PC-9 (cell line): ENCODE measurements around the gene ZNF610.

Source experiments
- CTCF ChIP-seq: fragments of 200-600 bp; sonication (generic); conservative IDR thresholded peaks from 2 replicates; pipeline ENCODE4 v1.6.1; 2017; ENCODE audit warnings: mixed run types, antibody characterized with exemption, mild to moderate bottlenecking, moderate library complexity
- EZH2 ChIP-seq: fragments of 200-600 bp; sonication (generic); IDR thresholded peaks from 2 replicates; pipeline ENCODE4 v1.8.0; 2017; ENCODE audit warnings: antibody characterized with exemption, low read depth

GRCh38 chr19:52410276-52410675 is 74.2 kb downstream of the ZNF610 start:
- no peak for TF ChIP-seq EZH2
- TF ChIP-seq CTCF, result no peak
